RWPE1 (cell line): ENCODE results near the gene PLCB1.

ENCODE experiments used
- CTCF ChIA-PET: fragments of 350-600 bp; sonication (Branson Sonifier 250); formaldehyde crosslinking; extraction: SDS; loops from one replicate; lab custom pipeline; 2021; lab: Yijun Ruan, JAX
- POLR2A ChIA-PET: fragments of 400-600 bp; formaldehyde crosslinking; extraction: SDS; loops from one replicate; lab custom pipeline; 2020; ENCODE audit warnings: antibody characterized with exemption; ENCODE audit not compliant: low non-redundant PET; lab: Yijun Ruan, JAX
- DNase-seq: peaks from one replicate; pipeline ENCODE4 v3.0.0; 2012; ENCODE audit warnings: low spot score
- H3K27ac ChIP-seq: fragments of 450-650 bp; 2 replicates; pipeline ENCODE4 v1.5.1; 2017
- CTCF ChIP-seq: fragments of 450-650 bp; conservative IDR thresholded peaks from 2 replicates; pipeline ENCODE4 v1.5.1; 2017; ENCODE audit warnings: low read depth, mild to moderate bottlenecking

Gene PLCB1

GRCh38 chr20:8646716-8647115, 514.6 kb downstream of the PLCB1 start:
- peak; percentile 8 for DNase-seq
- POLR2A ChIA-PET: no interaction called here
- CTCF ChIA-PET: no interaction called here
- no peak overlapping the region for H3K27ac ChIP-seq
- TF ChIP-seq CTCF: no peak

DNA sequence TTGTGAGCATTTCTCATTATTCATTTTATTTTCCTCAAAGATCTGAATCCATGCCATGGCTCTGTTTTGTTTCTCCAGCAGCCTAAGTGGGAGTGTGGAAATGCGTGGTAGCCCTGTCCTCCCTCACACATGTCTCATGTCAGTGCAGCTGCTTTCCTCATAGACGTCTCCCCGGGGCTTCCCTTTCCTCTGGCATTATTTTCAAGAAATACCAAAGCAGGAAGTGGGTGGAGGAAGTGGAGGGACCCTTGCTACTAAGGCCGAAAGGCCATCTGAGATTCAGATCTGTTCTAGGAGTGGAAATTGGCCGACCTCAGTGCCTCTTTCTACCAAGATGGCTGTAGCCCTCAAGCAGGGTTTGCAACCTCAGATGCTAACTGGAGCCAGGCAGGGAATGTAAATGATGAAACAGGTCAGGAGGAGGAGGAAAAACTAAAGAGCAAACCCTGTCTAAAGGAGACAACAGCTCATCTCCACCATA, 515.9 kb downstream of the PLCB1 start:
- no peak overlapping the region for H3K27ac ChIP-seq
- ChIA-PET CTCF (no interaction called here), POLR2A (no interaction called here)
- no peak for DNase-seq
- TF ChIP-seq CTCF: no peak

GRCh38 chr20:8648466-8648865, 516.4 kb downstream of the PLCB1 start:
- H3K27ac ChIP-seq: no peak overlapping the region
- ChIA-PET POLR2A (no interaction called here), CTCF (no interaction called here)
- no peak for TF ChIP-seq CTCF
- no peak for DNase-seq

- DNase-seq: no peak
- TF ChIP-seq CTCF: no peak
- no peak overlapping the region for H3K27ac ChIP-seq
- ChIA-PET POLR2A (no interaction called here), CTCF (no interaction called here)
Measured at GRCh38 chr20:8652396-8652795, 520.3 kb downstream of the PLCB1 start.

- DNase-seq: no peak
- no peak for TF ChIP-seq CTCF
- ChIA-PET CTCF (interaction anchor here (0.7 kb wide), 1 partner anchor 9 kb away, joined by 3 read pairs; no protein-coding TSS in a partner anchor), POLR2A (no interaction called here)
- no peak overlapping the region for H3K27ac ChIP-seq
Measured at GRCh38 chr20:8654486-8654885, 522.4 kb downstream of the PLCB1 start.

- DNase-seq: no peak
- H3K27ac ChIP-seq: no peak overlapping the region
- ChIA-PET CTCF (no interaction called here), POLR2A (no interaction called here)
- no peak for TF ChIP-seq CTCF
Measured at GRCh38 chr20:8656335-8656734, 524.3 kb downstream of the PLCB1 start.
